ENCODE results near the gene CAMK2A. TPM values are rescaled to one million over a fixed set of nuclear protein-coding genes. Genes with fewer than 3 reads are reported as not detected.

Gene CAMK2A
- total RNA-seq (2014; rRNA removed; shearing (Covaris generic)): not detected in 2 replicates

DNA sequence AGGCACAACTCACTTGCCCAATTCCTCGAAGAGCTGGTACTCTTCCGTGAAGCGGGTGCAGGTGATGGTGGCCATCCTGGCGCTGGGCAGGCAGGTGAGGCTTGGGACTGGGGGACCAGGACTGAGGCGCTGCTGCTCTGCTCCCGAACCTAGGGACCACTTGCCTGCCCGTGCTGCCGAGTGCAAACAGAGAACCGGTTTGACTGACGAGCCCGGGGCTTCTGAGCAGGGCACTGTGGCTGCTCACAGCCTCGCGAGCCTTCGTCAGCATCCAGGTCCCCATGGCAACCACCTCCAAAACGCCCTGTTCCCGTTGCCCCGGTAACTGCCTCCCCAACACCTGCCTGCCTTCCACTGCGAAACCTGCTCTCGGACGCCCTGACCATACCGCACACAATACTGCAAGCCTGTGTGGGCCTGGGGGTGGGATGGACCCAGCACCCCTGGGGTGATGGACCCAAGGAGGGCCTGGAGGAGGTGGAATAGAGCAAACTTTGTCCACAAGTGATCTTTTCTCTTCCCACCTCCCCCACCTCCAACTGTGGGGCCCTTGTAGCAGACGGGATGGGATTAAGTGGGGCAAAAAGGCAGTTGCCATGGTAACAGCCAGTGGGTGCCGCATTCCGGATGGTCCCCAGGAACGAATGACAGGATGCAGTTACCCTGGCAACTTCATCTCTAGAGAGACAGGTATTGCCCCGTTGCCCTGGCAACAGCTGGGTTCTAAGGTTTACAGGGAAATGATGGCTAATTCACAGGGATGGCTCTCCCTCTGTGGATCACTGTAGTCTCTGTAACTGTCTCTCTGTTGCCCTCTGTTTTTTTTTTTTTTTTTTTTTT is at the start of gene CAMK2A:
Gene CAMK2A (minus strand): TSS at position 223 of the 840 bp plus-strand sequence. CDS start 148 bp downstream, at position 75.
- DNase-seq (ENCODE audit: low spot score): no peak

DNA sequence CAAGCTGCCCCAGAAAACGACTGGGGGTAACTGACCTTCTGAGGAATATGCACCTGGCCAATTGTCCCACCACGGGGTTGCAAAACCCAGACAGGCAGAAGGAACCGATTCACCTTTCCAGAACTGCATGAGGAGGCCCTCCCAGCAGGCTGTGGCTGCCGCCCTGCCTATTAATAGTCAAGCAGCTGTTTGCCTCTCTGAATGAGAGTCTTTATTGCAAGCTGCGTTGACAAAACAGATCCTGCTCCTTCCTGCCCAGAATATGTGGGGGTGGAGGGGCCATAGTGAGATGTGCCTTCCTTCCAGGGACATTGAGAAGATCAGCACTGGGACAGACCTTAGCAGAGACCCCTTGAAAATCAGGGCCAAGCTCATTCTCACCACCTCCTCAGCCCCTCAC is 49.6 kb upstream of the CAMK2A start:
- DNase-seq (ENCODE audit: low spot score): no peak

DNA sequence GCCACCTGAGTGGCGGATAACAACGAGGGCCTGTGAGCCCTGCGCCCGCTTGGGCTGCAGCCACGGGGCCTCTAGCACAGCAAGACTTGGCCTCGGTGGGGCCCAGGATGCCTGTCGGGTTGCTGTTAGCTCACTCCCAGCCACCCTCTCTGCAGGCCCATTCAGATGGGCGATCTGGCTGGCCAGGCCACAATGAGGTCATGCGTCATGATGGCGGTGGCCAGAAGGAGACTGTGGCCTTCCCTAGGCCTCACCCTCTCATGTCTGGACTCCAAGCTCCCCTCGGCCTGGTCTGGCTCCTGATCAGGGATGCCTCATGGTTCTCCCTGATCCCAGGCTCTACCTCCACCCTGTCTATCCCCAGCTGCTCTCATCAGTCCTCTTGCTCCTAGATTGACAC is 49.0 kb upstream of the CAMK2A start:
- no peak for DNase-seq (ENCODE audit: low spot score)

DNA sequence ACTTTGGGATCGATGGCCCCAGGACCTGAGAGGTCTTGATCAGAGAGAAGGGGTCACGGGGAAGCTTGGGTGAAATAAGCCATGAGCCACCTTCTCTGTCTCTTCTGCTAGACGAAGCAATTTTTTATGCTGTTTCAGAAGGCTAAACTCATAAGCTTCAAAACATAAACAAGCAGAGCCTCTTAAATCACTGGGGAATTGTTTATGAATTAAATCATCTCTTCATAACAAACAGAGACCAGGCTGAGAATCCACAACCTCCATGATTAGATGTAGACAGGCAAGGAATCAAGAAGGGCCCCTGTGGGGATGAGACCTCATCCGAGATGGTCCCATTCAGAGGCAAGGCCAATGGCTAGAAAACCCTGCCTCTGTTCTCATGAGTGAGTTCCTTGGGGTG is 46.2 kb upstream of the CAMK2A start:
- DNase-seq (ENCODE audit: low spot score): no peak

DNA sequence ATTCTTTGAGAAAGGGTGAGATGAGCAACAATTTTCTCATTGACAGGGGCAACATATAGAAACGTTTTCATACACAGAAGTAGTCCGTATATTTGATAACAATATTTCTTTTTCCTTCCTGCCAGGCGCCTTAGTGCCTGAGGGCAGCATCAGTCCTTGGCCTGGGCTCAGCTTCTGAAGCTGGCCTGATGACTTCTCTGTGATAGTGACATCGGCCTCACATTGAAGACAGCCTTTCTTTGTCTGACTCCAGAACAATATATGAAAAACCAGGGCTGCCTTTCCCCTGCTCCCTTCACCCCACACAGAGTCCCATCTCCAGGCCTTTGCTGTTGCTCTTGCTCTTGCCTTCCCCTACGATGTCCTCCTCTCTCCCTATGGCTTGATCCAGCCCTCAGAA is 43.8 kb upstream of the CAMK2A start:
- DNase-seq (ENCODE audit: low spot score): no peak

DNA sequence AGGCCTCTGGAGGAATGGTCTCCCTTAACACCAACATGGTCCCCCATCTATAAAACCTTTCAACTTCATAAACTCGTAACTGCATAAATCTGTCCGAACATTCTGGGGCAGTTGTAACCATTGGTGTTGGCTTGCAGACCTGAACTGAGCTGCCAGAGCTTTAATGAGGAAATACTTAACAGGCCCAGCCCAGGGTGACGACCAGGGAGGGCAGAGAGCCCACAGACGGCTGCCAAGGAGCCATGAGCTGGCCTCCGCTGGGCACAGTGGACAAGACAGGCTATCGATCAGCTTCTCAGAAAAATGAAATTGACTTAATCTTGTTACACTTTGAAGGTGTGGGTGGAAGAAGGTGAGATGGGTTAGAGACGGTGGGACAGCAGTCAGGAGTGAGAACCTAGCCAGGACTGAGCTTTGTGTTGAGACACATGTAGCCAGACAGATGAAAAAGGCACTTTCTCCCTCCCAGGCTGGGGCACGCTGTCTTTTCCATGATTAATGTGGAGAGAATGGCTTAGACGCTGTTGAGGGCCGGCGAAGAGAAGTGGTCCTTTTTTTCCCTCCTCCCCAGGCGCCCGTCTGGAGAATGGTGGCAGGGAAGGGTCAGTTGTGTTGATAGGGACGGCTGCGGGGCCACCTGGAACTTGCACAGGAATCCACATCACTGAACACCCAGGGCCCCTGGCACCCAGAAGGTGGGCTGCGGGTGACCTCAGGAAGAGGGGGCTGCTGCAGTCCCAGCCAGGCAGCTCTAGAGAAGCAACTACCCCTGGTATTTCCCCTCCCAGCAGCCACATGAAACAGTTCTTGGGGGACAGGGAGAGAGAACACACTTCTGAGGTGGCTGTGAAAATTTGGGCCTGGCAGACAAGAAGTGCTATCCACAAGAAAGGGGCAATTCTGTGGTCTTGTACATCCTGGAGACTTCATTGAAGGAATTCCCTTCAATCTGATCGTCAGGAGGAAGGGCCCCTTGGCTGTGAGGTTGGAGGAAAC is 40.6 kb upstream of the CAMK2A start:
- DNase-seq (ENCODE audit: low spot score): no peak

DNA sequence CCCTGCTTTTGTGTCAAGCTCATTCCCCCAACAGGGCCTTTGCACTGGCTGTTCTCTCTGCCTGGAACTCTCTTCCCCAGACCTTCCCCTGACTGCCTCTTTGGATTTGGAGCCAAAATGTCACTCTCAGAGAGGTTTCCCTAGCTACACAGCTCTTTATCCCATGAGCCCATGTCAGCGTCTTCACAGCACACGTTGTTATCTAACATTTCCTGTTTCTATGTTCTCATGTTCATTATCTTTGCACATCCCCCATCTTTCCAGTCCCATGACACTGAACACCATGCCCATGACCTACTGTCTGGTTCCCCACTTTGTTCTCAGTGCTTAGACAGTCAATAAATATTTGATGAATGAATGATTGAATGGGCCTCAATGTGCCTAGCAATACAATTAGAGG is 39.5 kb upstream of the CAMK2A start:
- DNase-seq (ENCODE audit: low spot score): no peak

DNA sequence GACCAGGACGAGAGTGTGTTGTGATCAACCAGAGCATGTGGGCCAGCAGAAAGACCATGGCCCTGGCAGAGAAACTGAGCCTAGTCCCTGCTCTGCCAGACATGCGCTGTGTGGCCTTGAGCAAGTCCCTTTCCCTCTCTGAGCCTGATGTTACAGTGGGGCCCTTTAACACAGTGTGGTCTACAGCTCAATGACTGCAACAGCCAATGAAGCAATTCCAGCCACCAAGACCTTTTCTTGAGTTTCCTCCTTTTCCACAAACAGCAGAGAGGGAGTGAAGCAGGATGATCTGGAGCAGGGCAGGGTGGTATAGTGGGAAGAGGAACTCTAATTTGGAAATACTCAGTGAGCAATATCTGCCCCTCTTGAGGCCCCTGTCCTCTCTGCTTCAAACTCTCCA is 38.9 kb upstream of the CAMK2A start:
- DNase-seq (ENCODE audit: low spot score): no peak

DNA sequence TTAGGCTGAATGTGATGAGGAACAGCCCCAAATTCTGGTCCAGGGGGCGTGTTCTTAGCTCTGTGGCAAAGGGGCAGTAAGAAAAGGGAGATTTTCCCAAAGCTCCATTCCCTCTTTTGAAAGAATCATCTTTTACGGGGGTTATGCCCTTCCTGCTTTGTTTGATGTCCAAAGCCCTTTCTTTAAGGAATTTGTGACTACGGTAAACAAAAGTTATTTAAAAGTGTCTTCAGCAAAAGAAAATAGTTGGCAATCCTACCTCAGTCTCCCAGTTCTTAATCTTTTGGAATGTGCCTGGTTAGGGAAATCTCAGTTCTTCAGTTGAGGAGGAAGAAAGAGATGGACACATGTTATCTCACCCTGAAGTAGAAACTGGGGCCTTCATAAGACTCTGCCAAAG is 37.6 kb upstream of the CAMK2A start:
- no peak for DNase-seq (ENCODE audit: low spot score)

DNA sequence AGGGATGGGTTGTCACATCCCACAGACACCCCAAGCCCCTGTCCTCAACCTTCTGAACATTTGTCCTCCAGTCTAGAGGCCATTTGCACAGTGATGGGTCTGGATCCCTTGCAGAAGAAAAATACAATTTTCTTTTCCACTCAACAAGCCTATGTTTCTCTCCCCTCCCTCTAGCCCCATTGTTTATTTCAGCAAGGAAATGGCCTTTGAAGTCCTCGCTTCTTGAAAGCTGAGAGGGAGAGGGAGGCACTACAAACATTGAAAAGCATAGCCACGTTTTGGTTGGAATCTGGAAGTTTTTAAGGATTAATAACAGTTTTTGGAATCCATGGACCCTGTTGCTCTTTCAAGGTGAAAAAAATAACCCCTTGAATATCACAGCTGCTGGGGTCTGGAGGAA is 37.1 kb upstream of the CAMK2A start:
- no peak for DNase-seq (ENCODE audit: low spot score)

DNA sequence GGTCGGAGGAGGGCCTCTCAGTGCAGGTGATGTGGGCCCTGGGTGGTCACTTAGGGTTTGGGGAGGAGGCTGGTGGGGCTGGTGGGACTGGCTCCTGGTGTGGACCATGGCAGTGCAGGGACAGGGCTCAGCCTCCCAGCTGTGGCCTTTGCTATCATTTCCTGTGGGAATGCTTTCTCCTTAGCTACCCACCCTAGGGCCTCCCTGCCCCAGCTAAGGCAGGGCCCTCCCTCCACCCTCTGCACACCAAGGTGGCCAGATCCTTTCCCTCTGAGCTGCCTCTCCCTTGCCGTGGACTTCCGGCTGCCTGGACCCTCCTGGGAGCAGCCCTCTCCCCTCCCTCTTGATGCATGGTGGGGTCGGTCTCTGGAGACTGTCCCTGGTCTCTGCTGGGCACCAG is 35.9 kb upstream of the CAMK2A start:
- DNase-seq (ENCODE audit: low spot score): no peak

DNA sequence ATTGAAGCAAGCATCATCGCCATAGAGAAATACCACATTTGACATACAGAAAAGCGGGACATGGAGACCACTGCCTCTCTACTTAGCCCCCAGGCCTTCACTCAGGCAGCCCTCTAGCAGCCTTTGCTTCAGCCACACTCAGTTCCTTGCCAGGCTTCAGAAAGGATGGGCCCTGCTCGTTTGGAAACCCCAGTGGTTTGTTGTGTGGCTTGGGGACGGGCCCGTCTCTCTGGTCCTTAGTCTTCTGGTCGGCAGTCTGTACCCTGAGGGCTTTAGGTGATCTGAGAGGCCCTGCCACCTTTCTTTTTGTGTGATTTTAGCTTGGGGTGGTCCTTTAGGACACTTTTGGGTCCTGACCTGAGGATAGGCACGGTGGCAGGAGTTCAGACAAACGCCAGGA is 34.2 kb upstream of the CAMK2A start:
- DNase-seq (ENCODE audit: low spot score): no peak

DNA sequence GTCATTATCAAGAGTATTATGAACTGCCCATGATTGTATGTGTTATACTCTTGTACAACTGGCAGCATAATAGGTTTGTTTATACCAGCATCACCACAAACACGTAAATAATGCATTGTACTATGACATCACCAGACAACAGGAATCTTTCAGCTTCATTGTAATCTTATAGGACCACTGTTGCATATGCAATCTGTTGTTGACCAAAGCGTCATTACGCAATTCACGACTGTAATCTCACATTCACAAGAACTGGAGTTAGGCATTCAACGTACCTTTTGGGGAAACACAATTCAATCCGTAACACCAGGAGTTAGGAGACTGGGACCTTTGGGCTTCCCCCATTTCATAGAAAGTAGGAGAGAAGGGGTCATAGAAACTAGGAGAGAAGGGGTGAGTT is 33.5 kb upstream of the CAMK2A start:
- DNase-seq (ENCODE audit: low spot score): no peak

DNA sequence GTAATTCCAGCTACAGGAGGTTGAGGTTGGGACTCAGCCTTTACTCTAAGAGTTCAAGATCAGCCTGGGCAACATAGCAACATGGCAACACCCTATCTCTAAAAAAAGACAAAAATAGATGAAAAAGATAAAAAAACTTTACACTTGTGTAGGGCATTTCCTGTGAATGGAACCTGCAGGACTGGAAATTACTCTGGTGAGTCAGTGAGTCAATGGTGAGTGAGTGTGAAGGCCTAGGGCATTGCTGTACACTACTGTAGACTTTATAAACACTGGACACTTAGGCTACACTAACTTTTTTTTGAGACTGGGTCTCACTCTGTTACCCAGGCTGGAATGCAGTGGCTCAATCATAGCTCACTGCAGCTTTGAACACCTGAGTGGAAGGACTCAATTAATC is 32.6 kb upstream of the CAMK2A start:
- DNase-seq (ENCODE audit: low spot score): no peak

DNA sequence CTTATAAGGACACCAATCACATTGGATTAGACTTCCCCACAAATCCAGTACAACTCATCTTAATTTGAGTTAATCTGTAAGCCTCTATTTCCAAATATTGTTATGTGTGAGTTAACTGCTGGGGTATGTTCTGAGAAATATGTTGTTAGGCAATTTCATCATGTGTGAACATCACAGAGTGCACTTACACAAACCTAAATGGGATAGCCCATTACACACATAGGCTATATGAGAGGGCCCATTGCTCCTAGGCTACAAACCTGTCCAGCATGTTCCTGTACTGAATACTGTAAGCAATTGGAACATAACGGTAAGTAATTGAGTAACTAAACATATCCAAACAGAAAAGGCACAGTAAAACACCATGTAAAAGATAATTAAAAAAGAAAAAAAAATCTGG is 32.2 kb upstream of the CAMK2A start:
- DNase-seq (ENCODE audit: low spot score): no peak

DNA sequence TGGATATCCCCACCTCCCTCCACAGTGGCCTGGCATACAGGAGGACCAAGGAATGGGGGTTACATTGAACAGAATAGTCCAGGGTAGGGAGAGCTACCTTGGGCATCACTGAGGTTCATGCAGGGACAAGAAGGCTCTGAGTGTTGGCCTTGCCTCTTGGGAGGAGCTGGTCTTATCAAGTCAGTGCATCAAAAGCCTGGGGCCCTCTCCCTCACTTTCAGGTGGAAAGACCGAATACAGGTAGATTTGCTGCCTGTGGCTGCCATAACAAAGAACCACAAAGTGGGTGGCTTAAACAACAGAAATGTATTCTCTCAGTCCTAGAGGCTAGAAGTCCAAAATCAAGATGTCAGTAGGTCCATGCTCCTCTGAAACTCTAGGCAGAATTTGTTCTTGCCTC is 31.6 kb upstream of the CAMK2A start:
- no peak for DNase-seq (ENCODE audit: low spot score)

DNA sequence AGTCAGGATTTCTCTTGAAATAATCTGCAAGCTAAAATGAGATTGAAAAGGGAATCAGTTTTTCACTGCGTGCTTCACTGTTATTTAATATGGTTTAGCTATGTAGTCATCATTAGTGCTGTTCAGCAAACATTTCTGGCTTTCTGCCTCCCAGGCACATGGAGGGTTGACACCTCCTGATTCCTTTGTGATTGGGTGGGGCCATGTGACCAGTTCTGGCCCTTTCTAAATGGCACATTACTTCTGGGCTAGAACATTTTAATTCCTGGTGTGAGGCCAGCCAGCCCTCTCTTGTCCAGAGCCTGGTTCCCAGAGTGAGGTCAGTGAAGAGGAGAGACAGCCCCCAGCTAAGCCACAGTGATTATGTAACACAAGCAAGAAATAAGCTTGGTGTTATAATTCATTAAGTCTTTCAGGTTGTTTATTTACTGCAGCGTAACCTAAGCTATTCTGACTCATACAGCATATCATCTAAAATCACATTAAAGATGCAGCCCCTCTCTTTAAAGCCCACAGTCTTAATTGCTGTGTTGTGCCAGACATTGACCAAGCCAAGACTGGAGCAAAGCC is 30.6 kb upstream of the CAMK2A start:
- DNase-seq (ENCODE audit: low spot score): no peak

DNA sequence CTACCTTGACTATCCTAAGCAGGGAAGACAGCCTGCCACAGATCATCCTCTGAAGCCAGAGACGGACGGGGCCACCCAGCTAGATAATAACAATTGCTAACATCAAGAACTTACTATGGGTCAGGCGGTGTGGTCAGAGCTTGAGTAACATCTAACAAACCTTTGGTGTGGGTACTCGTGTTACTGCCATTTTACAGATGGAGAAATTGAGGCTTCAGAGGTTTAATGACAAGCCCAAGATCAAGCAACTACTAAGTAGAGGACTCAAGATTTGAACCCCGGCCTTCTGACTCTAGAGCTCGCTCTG is 29.9 kb upstream of the CAMK2A start:
- no peak for DNase-seq (ENCODE audit: low spot score)

DNA sequence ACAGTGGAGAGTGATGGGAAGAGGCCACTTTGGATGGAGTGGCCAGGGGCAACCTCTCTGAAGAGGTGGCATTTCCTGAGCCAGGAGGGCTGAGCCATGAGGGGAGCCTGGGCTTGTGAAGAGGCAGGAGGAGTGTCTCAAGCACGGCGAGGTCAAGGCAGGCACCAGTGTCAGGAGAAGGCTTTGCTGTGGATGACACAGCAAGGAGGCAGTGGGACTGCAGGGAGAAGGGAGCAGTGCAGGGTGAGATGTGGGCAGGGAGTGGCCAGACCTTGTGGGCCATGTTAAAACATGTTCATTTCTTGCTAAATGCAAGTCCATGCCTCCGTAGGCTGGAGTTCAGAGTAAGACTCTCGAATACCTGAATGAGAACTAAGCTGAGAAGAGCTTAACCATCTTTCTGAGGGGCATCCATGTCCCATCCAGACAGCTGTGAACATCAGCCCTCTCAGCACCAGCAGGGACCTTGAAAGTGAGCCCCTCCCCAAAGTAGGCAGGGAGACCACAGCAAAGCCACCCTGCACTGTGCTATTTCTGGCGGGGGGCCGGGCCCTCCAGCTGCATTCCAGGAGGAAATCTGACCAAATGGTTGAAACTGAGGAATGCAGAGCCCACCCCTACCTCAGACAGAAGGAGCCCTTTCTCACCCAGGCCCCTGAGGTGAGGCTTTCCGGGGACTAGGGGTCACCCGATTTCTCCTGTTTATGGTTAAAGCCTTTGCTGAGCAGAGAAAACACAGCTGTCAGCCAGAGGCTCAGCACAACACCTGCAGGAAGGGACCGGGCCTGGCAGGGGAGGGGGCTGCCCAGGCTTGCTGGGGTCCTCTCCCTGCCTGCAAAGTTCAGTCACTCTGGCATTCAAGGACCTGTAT is 29.3 kb upstream of the CAMK2A start:
- no peak for DNase-seq (ENCODE audit: low spot score)

DNA sequence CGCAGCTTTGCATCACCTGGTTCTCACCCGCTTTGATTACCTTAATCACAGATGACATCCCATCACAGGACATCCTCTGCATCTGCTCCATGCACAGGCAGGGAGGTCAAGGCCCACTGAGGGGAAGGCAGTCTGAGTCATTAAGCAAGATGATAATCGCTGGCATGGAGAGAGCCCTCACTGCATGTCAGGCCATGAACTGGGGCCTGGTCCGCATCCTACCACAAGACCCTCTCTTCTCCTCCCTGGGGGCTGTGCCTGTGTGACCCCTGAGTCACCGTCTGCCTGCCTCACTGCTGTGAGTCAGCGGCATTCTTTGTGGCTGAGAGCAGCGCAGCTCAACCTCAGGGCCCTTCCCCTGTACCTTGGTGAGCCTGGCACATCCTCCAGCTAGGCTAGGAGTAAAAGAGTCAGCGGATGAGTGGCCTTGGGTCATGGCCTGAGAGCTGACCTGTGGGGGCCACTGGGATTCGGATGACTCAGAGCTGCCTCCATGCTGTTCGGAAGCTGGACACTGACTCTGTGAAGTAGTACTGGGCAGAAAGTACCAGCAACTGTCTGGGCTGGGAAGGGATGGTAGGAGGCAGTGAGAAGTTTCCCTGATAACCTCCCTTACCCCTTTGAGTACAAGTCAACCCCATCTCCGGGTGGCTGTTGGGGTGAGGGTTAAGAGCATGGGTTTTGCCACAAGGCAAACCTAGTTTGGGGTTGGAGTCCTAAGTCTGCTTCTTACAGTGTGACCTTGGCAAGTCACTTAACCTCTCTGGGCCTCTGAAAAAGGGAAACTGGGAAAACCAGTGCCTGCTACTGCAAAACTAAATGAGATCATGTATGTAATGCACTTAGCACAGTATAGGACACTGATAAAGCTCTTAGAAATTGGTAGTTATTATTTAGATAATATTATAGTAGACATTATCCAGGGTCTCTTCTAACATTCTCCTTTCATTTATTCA is 27.8 kb upstream of the CAMK2A start:
- DNase-seq (ENCODE audit: low spot score): no peak

Data from HT-29 (cell line).